HG03095 (cell line): ENCODE measurements around the gene CLIC5.

Experiments
- ATAC-seq: cut with Tn5 transposase; IDR thresholded peaks from one replicate; pipeline ENCODE4 v1.9.1; 2021; ENCODE audit warnings: moderate library complexity; ENCODE audit not compliant: unreplicated experiment

CLIC5 gene

DNA sequence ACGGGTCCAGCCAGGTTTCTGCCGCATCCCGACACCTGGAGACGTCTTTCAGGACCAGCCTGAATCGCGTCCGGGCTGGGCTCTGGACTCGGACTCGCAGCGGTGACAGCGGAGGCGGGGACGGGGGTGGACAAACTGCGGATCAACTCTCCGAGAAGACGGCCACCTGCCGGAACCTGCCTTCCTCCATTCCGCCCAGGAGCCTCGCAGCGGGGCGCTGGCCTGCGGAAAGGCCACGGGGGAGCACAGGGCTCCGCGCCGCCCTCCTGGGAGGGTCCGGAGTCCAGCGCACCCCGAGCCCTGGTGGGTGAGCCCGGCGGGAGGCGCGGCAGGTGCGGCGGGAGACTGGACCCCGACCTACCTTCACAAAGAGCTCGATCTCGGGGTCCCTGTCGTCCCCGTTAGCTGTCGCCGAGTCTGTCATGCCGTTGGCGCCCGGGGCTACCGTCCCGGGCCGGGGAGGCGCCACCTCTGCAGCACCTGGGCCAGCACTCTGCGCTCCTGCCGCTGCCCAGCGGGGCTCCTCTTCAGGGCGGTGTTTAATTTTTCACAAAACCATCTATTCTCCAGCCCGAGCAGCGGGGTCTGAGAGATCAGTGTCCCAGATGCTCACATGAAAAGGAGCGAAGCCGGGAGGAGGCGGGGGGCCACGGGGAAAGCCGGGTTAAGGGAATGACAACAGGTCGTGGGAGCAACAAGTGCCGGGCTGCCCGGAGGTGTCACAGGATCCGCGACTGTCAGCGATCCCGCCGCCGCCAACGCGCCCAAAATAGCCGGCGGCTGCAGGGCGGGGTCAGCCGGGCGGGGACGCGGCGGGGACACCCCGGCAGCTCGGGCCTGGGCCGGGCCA is at the start of gene CLIC5:
Gene CLIC5 (minus strand): TSS at position 742 of the 850 bp plus-strand sequence. CDS start 318 bp downstream, at position 424.
- ATAC-seq, result no peak

- no peak for ATAC-seq
Measured at GRCh38 chr6:46062991-46063390, 47.3 kb upstream of the CLIC5 start.

GRCh38 chr6:46062312-46062711 is 46.7 kb upstream of the CLIC5 start:
- no peak for ATAC-seq

GRCh38 chr6:46061497-46061896 is 45.8 kb upstream of the CLIC5 start:
- ATAC-seq, result no peak

GRCh38 chr6:46059608-46060007 is 43.9 kb upstream of the CLIC5 start:
- ATAC-seq, result no peak

GRCh38 chr6:46058951-46059350 is 43.3 kb upstream of the CLIC5 start:
- ATAC-seq, result no peak

GRCh38 chr6:46057792-46058191 is 42.1 kb upstream of the CLIC5 start:
- ATAC-seq, result no peak

DNA sequence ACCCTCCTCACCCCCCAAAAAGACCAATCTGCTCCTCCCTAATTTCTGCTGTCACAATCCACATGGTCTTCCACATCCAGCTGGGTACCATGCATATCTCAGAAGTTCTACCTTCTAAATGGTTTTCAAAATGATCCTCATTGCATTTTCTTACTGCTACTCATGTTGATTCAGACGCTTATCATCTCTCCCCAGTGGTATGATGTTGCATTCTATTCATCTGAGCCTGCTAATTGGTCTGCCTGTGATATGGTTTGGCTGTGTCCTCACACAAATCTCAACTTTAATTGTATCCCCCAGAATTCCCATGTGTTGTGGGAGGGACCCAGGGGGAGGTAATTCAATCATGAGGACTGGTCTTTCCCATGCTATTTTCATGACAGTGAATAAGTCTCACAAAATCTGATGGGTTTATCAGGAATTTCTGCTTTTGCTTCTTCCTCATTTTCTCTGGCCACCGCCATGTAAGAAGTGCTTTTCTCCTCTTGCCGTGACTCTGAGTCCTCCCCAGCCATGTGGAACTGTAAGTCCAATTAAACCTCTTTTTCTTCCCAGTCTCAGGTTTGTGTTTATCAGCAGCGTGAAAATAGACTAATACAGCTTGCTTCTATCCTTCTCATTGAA is 41.4 kb upstream of the CLIC5 start:
- ATAC-seq, result no peak

GRCh38 chr6:46054516-46054915 is 38.9 kb upstream of the CLIC5 start:
- ATAC-seq, result no peak

DNA sequence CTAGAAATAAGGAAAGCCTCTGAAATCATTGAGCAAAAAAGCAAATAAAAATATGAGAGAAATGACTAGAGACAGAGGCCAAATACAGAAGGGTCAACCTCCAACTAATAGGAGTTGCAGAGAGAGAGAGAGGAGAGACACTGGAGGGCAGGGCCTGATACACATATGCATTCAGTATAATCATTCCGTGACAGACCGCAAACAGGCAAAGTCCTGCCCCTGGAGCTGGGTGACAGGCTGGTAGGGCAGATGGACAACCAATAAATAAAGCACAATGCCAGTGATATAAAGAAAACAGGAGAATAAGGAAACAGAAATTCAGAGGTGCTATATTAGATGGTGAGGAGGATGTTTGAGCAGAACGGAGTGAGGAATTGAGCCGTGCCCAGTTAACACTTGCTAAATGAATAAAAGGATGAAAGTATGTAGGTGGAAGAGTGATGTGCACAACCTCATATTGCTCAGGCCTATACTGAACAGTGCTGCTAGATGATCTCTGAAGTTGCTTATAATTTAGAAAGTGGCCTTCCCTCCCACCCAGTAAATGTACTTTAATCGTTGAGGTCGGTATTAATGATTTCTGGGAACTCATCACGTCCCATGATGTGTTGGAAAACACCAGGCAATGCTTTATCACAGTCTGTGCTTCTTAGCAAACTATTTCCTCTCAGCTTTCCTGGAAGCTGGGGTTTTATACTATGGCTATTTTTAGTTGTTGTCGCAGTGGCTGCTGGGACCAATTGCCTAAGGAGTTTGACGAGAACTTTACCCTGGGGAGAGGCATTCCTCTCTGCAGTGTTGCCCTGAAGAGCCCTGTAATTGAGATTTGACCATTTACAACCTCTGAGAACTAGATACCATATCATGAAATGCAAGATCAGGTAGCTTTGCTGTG is 37.6 kb upstream of the CLIC5 start:
- ATAC-seq, result no peak

GRCh38 chr6:46052479-46052878 is 36.8 kb upstream of the CLIC5 start:
- no peak for ATAC-seq

DNA sequence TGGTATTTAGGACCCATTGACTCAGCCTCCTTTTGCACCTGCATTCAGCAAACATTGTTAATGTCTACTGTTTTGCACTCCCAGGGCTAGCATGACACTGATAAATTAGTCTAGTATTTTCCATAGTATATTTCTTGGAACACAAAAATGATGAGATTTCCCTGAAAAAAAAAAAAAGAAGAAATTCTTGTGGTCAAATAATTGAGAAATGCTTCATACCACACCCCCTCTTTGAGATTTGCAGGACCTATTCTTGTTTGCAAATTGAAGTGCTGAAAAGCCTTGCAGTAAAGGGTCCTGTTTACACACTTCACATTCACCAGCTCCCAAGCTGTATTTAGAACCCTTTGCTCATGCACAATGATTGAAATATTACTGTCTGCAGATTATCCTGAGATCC is 36.3 kb upstream of the CLIC5 start:
- ATAC-seq, result no peak

DNA sequence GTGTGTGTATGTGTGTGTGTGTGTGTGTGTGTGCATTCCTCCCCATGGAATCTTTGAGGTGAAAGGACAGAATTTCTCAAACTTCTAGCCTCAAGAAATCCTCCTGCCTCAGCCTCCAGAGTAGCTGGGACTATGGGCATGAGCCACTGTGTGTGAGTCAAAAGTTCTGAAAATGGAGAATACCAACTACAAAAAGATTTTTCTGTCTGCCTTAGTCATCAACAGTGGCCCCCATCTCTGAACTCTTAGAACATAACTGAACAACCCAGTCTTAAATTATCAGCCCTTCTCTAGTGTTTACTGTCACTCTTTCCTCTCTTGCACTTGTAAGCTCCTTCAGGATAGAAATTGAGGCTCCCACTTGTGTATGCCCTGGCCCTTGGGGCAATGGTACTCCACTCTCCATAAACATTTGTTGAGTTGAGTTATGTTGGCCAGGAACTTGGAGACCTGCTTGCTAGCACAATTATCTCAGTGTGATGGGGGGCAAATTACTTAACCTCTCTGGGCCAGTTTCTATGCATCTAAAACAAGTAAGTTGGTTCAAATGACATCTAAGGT is 35.3 kb upstream of the CLIC5 start:
- ATAC-seq, result no peak

DNA sequence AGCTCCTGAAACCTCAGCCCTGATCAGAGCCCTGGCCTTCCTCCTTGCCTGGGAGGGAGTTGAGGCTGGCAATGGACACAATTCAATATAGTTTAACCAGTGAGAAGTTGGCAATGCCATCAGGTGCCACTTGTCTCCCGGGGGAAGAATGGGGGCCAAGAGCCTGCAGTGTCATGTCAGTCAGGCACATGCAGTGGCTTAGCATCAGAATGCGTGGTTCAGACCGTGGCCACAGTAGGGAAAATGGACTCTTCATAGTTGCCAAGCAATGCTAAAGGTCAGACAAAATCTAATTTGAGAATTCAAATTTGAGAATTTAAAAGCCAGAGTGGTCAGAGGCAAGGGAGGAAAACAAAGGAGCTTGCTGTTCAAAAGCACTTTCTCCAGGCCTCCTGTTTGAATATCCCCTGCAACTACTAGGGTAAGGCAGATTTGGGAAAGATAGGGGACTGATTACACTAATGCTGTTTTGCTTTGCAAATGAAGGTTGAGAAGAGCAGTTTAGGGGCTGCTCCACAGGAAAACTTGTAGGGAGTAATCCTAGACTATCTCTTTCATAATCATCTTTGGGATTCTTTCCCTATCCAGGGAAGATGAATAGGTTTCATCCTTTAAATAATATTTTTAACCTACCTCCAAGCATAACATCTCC is 33.1 kb upstream of the CLIC5 start:
- no peak for ATAC-seq

- no peak for ATAC-seq
Measured at GRCh38 chr6:46046558-46047174, 31.0 kb upstream of the CLIC5 start.

DNA sequence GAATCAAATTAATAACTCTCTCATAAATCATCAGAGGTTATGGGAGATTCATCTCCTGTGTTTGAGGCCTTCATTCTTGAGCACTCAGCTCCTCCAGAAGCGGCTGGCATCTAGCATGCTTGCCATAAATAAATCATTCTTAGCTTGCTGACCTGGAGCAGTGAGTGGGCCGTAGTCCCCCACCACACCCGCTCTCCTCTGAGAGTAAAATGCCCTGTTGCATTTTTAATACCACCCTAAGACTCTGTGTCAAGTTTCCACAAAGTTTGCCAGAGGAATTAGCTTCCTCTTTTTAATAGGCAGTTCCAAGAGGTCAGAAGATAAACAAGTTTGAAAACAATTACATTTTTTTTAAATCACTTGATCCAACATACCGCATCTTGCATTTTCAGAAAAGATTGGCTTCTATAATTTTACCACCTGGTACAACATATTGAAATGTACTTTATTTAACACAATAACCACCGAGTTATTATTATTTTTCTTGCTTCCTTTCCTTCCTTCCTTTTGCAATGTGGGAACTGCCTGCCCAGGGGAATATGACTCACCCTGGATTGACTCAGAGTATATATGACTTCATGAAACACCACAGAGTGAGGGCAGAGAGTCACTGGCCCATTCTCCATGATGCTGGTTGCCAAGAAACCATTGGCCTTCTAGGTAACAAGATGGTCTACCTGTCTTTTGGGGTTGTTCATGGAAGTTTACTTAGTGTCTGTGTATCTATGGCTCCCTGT is 29.4 kb upstream of the CLIC5 start:
- no peak for ATAC-seq

- no peak for ATAC-seq
Measured at GRCh38 chr6:46042355-46042999, 26.8 kb upstream of the CLIC5 start.

DNA sequence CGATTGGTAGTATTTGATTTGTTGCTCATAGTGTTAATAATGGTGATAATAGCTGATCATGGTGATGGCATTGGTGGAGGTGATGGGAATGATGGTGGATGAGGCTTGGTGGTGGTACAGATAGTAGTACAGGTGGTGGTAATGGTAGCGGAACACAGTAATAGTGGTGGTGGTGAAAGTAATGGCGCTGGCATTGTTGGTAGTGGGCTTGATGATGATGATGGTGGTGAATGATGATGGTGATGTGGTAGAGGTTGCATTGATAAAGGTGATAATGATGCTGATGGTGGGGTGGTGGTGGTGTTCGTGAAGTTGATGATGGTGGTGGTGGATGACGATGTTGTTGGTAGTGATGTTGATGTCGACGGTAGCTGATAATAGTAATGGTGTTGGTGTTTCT is 24.6 kb upstream of the CLIC5 start:
- ATAC-seq, result no peak

DNA sequence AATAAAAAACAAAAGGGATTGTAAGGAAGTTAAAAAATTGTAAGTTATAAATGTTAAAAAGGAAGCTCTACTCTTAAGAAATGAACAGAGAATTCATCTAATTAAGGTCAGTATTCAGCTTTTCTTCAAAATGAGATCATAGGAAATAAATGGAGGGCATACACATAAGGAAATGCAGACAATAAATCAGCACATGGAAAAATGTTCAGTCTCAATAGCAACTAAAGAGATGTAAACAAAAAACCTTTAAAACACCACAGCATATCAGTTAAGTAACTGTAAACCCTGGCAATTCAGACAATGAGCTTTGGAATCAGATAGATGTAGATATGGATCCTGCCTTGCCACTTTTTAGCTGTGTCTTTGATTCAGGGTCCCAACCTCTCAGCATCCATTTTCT is 24.0 kb upstream of the CLIC5 start:
- ATAC-seq, result no peak
